Activated naive CD4-positive, alpha-beta T cell treated with anti-CD3 and anti-CD28 coated beads for 36 hours (primary cell): ENCODE data around the gene ANKH. TPM values are rescaled to one million over a fixed set of nuclear protein-coding genes. Genes with fewer than 3 reads are reported as not detected.
"Not testable (repeated sequence)": the region's sequence is repeated elsewhere in the genome, so short reads cannot be mapped to it uniquely, and the experiment has no call there.

Experiments
- CTCF ChIA-PET: fragments of 350-600 bp; sonication (Branson Sonifier 250); formaldehyde crosslinking; loops from one replicate; lab custom pipeline; 2021; ENCODE audit warnings: antibody characterized with exemption; lab: Charles Lee
- DNase-seq: peaks from one replicate; pipeline ENCODE4 v3.0.0-alpha.2; 2020
- H3K27ac Mint-ChIP-seq: one replicate; pipeline ENCODE4 v1.8.0; 2021; ENCODE audit warnings: mild to moderate bottlenecking, mixed read lengths
- H3K27me3 Mint-ChIP-seq: one replicate; pipeline ENCODE4 v1.8.0; 2021; ENCODE audit warnings: low read depth, mixed read lengths
- H3K36me3 Mint-ChIP-seq: one replicate; pipeline ENCODE4 v1.8.0; 2021; ENCODE audit warnings: low read depth, mixed read lengths
- H3K4me1 Mint-ChIP-seq: one replicate; pipeline ENCODE4 v1.8.0; 2021; ENCODE audit warnings: low read depth, mixed read lengths
- H3K4me3 Mint-ChIP-seq: one replicate; pipeline ENCODE4 v1.8.0; 2021; ENCODE audit warnings: mild to moderate bottlenecking, moderate library complexity, mixed read lengths
- H3K9me3 Mint-ChIP-seq: one replicate; pipeline ENCODE4 v1.8.0; 2021; ENCODE audit warnings: mixed read lengths
- intact Hi-C: fragments of 100-400 bp; cut with micrococcal nuclease; formaldehyde crosslinking; loops from one replicate; pipeline ENCODE4 v1.15.1; 2023
- total RNA-seq, 2 experiments: library from RNA; stranded (reverse); gene quantifications; one replicate each; pipeline ENCODE4 v1.2.3, GENCODE V29; 2021

Gene ANKH
- total RNA-seq, 2 experiments from 2014 or later = 92.0 to 93.5 TPM

GRCh38 chr5:14850419-14851049 lies 21.0 kb downstream of the ANKH start:
- CTCF ChIA-PET = interaction anchor here (0.7 to 0.9 kb wide), 2 partner anchors 13 to 24 kb away, joined by 4 to 5 read pairs; no protein-coding TSS in a partner anchor
- Mint-ChIP-seq H3K36me3 (peaks cover 5% of the 10 kb centered on the region), H3K27me3 (no peaks in the 10 kb centered on the region), H3K27ac (no peak overlapping the region), H3K4me3 (no peak overlapping the region), H3K9me3 (no peaks in the 10 kb centered on the region), H3K4me1 (peaks cover 7% of the 10 kb centered on the region)
- intact Hi-C loops = no loop called here
- DNase-seq = no peak

DNA sequence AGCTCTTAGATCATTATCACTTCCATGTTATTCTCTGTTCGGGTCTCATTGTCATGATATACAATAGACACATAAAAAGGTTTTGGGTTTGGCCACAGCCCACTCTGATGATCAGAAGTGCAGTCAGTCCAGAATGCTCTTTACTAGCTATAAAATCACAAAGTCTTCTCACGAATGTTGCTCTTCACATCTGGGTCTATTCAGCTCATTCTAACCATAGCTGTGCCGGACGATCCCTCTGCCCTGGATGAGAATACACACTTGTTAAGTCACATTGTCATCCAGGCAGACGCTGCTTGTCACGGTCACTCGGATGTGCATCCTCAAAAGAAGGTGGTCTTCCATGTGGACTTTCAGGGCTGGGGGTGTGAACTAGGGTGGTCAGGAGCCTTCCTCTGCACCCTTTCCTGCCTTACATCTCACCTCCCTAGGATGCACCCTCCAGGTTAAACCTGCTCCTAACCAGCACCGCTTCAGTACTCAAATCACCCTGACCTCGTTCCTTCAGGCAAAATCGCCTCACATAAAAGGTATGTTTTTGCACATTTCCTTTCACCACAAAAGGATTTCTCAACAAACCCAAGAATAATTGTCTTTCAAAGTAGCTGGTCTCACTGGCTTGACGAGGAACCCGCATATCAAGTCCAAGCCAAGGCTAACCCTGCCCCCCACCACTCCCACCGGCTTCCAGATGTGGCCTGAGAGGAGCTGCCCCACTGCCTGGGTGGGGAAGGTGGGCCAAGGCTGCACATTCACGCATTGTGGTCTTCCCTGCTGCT lies 21.9 kb downstream of the ANKH start:
- no peak for DNase-seq
- Mint-ChIP-seq H3K4me3 (no peak overlapping the region), H3K27me3 (no peaks in the 10 kb centered on the region), H3K9me3 (no peaks in the 10 kb centered on the region), H3K4me1 (peaks cover 4% of the 10 kb centered on the region), H3K36me3 (peaks cover 3% of the 10 kb centered on the region), H3K27ac (no peak overlapping the region)
- CTCF ChIA-PET = interaction anchor here (0.7 kb wide), 1 partner anchor 23 kb away, joined by 4 read pairs; no protein-coding TSS in a partner anchor
- intact Hi-C loops = no loop called here

- H3K4me1 Mint-ChIP-seq, CTCF ChIA-PET, H3K9me3 Mint-ChIP-seq, H3K27ac Mint-ChIP-seq, DNase-seq, H3K4me3 Mint-ChIP-seq, intact Hi-C loops, H3K27me3 Mint-ChIP-seq, H3K36me3 Mint-ChIP-seq: not testable (repeated sequence)
Observed at GRCh38 chr5:14848942-14849341, 22.6 kb downstream of the ANKH start.

GRCh38 chr5:14848385-14848784 lies 23.2 kb downstream of the ANKH start:
- intact Hi-C loops = no loop called here
- H3K4me1 Mint-ChIP-seq = peaks cover 3% of the 10 kb centered on the region
- H3K27ac Mint-ChIP-seq = no peak overlapping the region
- H3K9me3 Mint-ChIP-seq = no peaks in the 10 kb centered on the region
- peaks cover 3% of the 10 kb centered on the region for H3K36me3 Mint-ChIP-seq
- CTCF ChIA-PET = interaction anchor here (1.1 kb wide), 1 partner anchor 17 kb away, joined by 3 read pairs; no protein-coding TSS in a partner anchor
- no peak for DNase-seq
- H3K4me3 Mint-ChIP-seq = no peak overlapping the region
- H3K27me3 Mint-ChIP-seq = no peaks in the 10 kb centered on the region

DNA sequence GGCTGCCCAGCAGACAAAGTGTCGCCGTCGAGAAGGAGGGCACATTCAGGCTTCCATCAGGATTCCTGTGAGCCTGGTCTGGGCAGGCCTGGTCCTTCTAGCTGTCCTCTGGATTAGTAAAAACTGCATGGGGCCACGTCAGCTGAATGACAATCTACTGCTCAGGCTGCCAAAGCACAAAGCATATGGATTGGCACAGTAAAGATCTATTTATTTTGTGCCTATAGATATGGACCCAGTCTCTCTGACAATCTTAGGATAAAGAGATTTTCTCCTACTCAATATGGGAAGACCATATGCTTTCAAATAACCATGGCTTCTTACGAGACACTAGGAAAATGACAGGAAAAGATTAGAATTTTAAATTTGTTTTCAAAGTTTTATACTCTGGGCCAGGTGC lies 24.1 kb downstream of the ANKH start:
- peaks cover 3% of the 10 kb centered on the region for H3K36me3 Mint-ChIP-seq
- CTCF ChIA-PET = interaction anchor here (1.1 kb wide), 1 partner anchor 17 kb away, joined by 3 read pairs; no protein-coding TSS in a partner anchor

GRCh38 chr5:14842117-14842516 lies 29.5 kb downstream of the ANKH start:
- intact Hi-C loops = no loop called here
- no peaks in the 10 kb centered on the region for H3K27me3 Mint-ChIP-seq
- H3K9me3 Mint-ChIP-seq = no peaks in the 10 kb centered on the region

More for the DNA sequence above, 24.1 kb downstream of the ANKH start:
- Mint-ChIP-seq H3K4me3 (no peak overlapping the region), H3K4me1 (peaks cover 7% of the 10 kb centered on the region), H3K9me3 (no peaks in the 10 kb centered on the region), H3K27me3 (no peaks in the 10 kb centered on the region), H3K27ac (no peak overlapping the region)
- no peak for DNase-seq
- intact Hi-C loops = no loop called here

DNA sequence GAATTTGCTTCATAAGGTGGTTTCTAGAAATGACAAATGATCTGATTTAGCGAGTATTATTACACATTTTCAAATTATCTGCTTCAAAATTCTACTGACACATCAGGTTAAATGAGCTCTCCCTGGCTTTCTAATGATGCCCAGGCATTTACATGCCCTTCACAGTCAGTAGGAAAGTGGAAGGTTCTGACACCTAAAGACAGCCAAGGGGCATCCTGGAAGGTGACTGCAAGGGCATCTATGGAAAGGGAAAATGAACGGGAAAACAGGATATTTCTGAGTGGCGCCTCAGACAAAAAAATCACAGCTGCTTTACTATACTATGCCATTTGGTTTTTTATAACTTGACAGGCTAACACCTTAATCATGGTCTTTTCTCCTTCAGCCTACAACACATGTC lies 31.0 kb downstream of the ANKH start:
- H3K4me1 Mint-ChIP-seq = peaks cover 18% of the 10 kb centered on the region
- H3K4me3 Mint-ChIP-seq = no peak overlapping the region
- H3K27ac Mint-ChIP-seq = no peak overlapping the region
- CTCF ChIA-PET = interaction anchor here (0.6 to 1.5 kb wide), 5 partner anchors 9 to 114 kb away, joined by 3 to 5 read pairs (median 3); no protein-coding TSS in a partner anchor
- no peaks in the 10 kb centered on the region for H3K27me3 Mint-ChIP-seq
- no peaks in the 10 kb centered on the region for H3K9me3 Mint-ChIP-seq
- peaks cover 12% of the 10 kb centered on the region for H3K36me3 Mint-ChIP-seq
- intact Hi-C loops = no loop called here
- DNase-seq = no peak

More at GRCh38 chr5:14842117-14842516, 29.5 kb downstream of the ANKH start:
- CTCF ChIA-PET = no interaction called here
- Mint-ChIP-seq H3K4me1 (peaks cover 18% of the 10 kb centered on the region), H3K27ac (no peak overlapping the region), H3K36me3 (peaks cover 12% of the 10 kb centered on the region), H3K4me3 (no peak overlapping the region)
- DNase-seq = no peak

DNA sequence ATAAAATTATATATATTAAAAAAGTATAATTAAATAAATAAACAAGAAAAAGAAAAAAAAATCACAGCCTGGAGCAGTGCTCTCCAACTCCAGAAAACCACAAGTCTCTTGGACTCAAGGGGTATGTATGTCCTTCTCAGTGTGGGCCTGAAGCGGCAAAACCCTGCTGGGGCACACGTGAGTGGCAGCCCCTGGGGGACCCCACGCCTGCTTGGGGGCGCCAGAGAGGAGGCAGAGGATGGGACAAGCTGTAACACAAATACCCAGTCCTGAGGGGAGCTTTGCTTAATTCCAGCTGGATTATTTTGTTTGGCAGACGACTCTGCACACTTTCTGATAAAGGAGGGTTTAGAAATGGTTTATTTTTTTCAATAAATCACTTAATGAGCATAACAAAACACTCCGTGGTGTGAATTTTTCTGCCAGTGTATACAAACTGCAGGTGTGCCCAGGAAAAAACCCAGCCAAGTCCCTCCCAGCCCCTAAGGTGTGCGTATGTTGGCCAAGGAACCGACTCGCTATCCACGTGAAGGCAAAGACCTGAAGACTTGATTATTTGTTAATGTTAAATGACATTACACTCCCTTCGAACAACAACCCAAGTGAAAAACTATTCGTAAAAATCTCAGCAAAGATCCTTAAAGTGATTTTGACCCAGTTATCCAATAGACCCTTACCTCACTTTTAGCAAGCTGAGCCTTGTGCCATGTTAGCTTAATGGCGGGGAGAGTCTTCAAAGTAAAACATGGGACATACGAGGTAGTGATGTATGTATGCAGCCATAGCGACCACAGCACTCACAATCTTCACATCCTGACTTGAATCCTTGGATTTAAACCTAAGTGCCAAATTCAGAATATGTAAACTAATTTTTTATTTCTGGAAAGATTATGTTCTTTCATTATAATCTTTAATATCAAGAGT lies 32.9 kb downstream of the ANKH start:
- Mint-ChIP-seq H3K27ac (no peak overlapping the region), H3K4me1 (peaks cover 28% of the 10 kb centered on the region), H3K4me3 (no peak overlapping the region), H3K9me3 (no peaks in the 10 kb centered on the region), H3K36me3 (peaks cover 12% of the 10 kb centered on the region), H3K27me3 (no peaks in the 10 kb centered on the region)
- CTCF ChIA-PET = no interaction called here
- intact Hi-C loops = no loop called here
- DNase-seq = no peak

DNA sequence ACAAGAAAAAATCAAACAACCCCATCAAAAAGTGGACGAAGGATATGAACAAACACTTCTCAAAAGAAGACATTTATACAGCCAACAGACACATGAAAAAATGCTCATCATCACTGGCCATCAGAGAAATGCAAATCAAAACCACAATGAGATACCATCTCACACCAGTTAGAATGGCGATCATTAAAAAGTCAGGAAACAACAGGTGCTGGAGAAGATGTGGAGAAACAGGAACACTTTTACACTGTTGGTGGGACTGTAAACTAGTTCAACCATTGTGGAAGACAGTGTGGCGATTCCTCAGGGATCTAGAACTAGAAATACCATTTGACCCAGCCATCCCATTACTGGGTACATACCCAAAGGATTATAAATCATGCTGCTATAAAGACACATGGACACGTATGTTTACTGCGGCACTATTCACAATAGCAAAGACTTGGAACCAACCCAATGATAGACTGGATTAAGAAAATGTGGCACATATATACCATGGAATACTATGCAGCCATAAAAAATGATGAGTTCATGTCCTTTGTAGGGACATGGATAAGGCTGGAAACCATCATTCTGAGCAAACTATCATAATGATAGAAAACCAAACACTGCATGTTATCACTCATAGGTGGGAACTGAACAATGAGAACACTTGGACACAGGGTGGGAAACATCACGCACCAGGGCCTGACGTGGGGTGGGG lies 34.0 kb downstream of the ANKH start:
- CTCF ChIA-PET, H3K27ac Mint-ChIP-seq, DNase-seq, H3K4me3 Mint-ChIP-seq, H3K9me3 Mint-ChIP-seq, H3K27me3 Mint-ChIP-seq, intact Hi-C loops: not testable (repeated sequence)
- Mint-ChIP-seq H3K4me1 (peaks cover 26% of the 10 kb centered on the region), H3K36me3 (peaks cover 12% of the 10 kb centered on the region)

DNA sequence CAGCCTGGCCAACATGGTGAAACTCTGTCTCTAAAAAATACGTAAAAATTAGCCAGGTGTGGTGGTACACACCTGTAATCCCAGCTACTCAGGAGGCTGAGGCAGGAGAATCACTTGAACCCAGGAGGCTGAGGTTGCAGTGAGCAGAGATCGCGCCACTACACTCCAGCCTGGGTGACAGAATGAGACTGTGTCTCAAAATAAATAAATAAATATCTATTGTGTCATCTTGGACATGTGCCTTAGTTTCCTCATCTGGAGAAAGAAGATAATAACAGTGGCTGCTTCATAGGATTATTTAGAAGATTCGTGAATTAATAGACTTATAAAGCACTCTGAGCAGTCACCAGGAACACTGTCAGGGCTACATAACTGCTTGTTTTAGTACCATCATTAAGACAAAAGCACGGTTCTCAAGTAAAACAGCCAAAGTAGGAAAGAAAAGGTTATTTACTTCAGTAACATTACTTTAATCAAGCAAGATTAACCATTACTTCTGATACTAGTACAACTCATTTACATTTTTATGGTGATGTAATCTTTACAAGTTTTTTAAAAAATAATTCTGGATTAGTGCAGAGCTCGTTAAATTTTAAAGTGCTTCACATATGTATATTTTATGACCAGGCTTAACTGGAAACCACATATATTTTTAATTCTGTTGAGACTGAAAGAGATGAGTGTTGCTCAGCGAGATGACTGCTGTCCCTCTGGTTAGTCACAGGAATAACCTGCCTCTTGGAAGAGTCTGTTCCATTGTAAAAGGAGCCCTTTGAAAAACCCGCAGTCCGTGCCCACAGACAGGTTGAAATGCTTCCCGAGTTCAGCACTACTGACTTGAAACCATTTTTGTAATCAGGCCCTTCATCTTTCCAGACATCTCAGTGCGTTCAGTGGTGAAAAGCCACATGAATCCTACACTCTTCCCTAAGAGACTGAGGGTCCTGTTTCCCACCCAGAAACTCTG lies 36.7 kb downstream of the ANKH start:
- CTCF ChIA-PET = interaction anchor here (0.6 kb wide), 1 partner anchor 270 kb away, joined by 3 read pairs; no protein-coding TSS in a partner anchor

GRCh38 chr5:14834062-14834461 lies 37.5 kb downstream of the ANKH start:
- no peak for DNase-seq
- Mint-ChIP-seq H3K36me3 (peaks cover 11% of the 10 kb centered on the region), H3K9me3 (no peaks in the 10 kb centered on the region), H3K27ac (no peak overlapping the region), H3K4me3 (no peak overlapping the region), H3K27me3 (no peaks in the 10 kb centered on the region), H3K4me1 (peaks cover 19% of the 10 kb centered on the region)
- intact Hi-C loops = no loop called here
- CTCF ChIA-PET = no interaction called here

More for the DNA sequence above, 36.7 kb downstream of the ANKH start:
- Mint-ChIP-seq H3K36me3 (peaks cover 10% of the 10 kb centered on the region), H3K4me3 (no peak overlapping the region), H3K9me3 (no peaks in the 10 kb centered on the region), H3K27me3 (no peaks in the 10 kb centered on the region), H3K27ac (no peak overlapping the region), H3K4me1 (peaks cover 15% of the 10 kb centered on the region)
- DNase-seq = no peak
- intact Hi-C loops = no loop called here
